H9 (cell line): ENCODE measurements around the gene PGAP6. TPM values are rescaled to one million over a fixed set of nuclear protein-coding genes. Genes with fewer than 3 reads are reported as not detected.

Experiments used
- DNase-seq: peaks from one replicate; pipeline ENCODE4 v3.0.0-alpha.2; 2017
- H2AFZ ChIP-seq: one replicate; pipeline ENCODE4 v1.6.1; 2013; ENCODE audit warnings: mild to moderate bottlenecking, low read length, control low read depth, moderate library complexity
- H2AK5ac ChIP-seq: 2 replicates; pipeline ENCODE4 v1.6.1; 2013; ENCODE audit warnings: low read length, control low read depth, mixed read lengths; ENCODE audit not compliant: insufficient read length
- H2BK120ac ChIP-seq: one replicate; pipeline ENCODE4 v1.6.1; 2013; ENCODE audit warnings: low read depth, mild to moderate bottlenecking, low read length, control low read depth, inconsistent platforms; ENCODE audit not compliant: poor library complexity, severe bottlenecking
- H2BK12ac ChIP-seq: 2 replicates; pipeline ENCODE4 v1.6.1; 2013; ENCODE audit warnings: low read length, control low read depth, mixed read lengths, low read depth; ENCODE audit not compliant: insufficient read length
- H2BK15ac ChIP-seq: 2 replicates; pipeline ENCODE4 v1.6.1; 2013; ENCODE audit warnings: low read depth, low read length, control low read depth
- H2BK20ac ChIP-seq: one replicate; pipeline ENCODE4 v1.6.1; 2013; ENCODE audit warnings: low read depth, mild to moderate bottlenecking, low read length, control low read depth, inconsistent platforms; ENCODE audit not compliant: poor library complexity, severe bottlenecking
- H2BK5ac ChIP-seq: 2 replicates; pipeline ENCODE4 v1.6.1; 2013; ENCODE audit warnings: low read length, control low read depth, mixed read lengths; ENCODE audit not compliant: insufficient read length
- H3K14ac ChIP-seq: 2 replicates; pipeline ENCODE4 v1.6.1; 2013; ENCODE audit warnings: low read length, control low read depth; ENCODE audit not compliant: insufficient read depth
- H3K18ac ChIP-seq: 2 replicates; pipeline ENCODE4 v1.6.1; 2013; ENCODE audit warnings: low read depth, mild to moderate bottlenecking, mixed read lengths, low read length, control low read depth; ENCODE audit not compliant: insufficient read length
- H3K23ac ChIP-seq: 2 replicates; pipeline ENCODE4 v1.6.1; 2013; ENCODE audit warnings: low read length, control low read depth, mixed read lengths, low read depth; ENCODE audit not compliant: insufficient read length
- H3K23me2 ChIP-seq: 2 replicates; pipeline ENCODE4 v1.6.1; 2013; ENCODE audit warnings: low read depth, mild to moderate bottlenecking, mixed read lengths, low read length, control low read depth; ENCODE audit not compliant: insufficient read length, poor library complexity, severe bottlenecking
- H3K27ac ChIP-seq: 2 replicates; pipeline ENCODE4 v1.5.1; 2013; ENCODE audit warnings: low read length, control low read depth, mixed read lengths, low read depth; ENCODE audit not compliant: insufficient read length
- H3K27me3 ChIP-seq: 2 replicates; pipeline ENCODE4 v1.6.1; 2013; ENCODE audit warnings: low read length, control low read depth, inconsistent platforms; ENCODE audit not compliant: insufficient read depth
- H3K4ac ChIP-seq: 2 replicates; pipeline ENCODE4 v1.6.1; 2013; ENCODE audit warnings: low read depth, mild to moderate bottlenecking, control low read depth, inconsistent platforms, low read length, moderate library complexity
- H3K4me1 ChIP-seq: 2 replicates; pipeline ENCODE4 v1.6.1; 2013; ENCODE audit warnings: low read length, control low read depth, inconsistent platforms; ENCODE audit not compliant: insufficient read depth
- H3K4me2 ChIP-seq: 2 replicates; pipeline ENCODE4 v1.6.1; 2013; ENCODE audit warnings: low read length, control low read depth, mixed read lengths; ENCODE audit not compliant: insufficient read length, insufficient read depth
- H3K56ac ChIP-seq: 2 replicates; pipeline ENCODE4 v1.6.1; 2013; ENCODE audit warnings: low read depth, mild to moderate bottlenecking, mixed read lengths, low read length, control low read depth; ENCODE audit not compliant: insufficient read length
- H3K79me1 ChIP-seq: 2 replicates; pipeline ENCODE4 v1.6.1; 2013; ENCODE audit warnings: low read depth, mild to moderate bottlenecking, moderate library complexity, low read length, control low read depth, inconsistent platforms; ENCODE audit not compliant: insufficient read depth, poor library complexity, severe bottlenecking
- H3K79me2 ChIP-seq: 2 replicates; pipeline ENCODE4 v1.6.1; 2013; ENCODE audit warnings: low read length, control low read depth, inconsistent platforms; ENCODE audit not compliant: insufficient read depth
- H3K9ac ChIP-seq: 2 replicates; pipeline ENCODE4 v1.6.1; 2013; ENCODE audit warnings: low read length, control low read depth, mixed read lengths; ENCODE audit not compliant: insufficient read length; ENCODE audit errors: extremely low read depth
- H3K9me3 ChIP-seq: one replicate; pipeline ENCODE4 v1.6.1; 2013; ENCODE audit warnings: low read depth, low read length, inconsistent platforms; ENCODE audit not compliant: control insufficient read depth
- H3T11ph ChIP-seq: one replicate; pipeline ENCODE4 v1.6.1; 2013; ENCODE audit warnings: mild to moderate bottlenecking, low read length, control low read depth, inconsistent platforms
- H4K20me1 ChIP-seq: one replicate; pipeline ENCODE4 v1.6.1; 2013; ENCODE audit not compliant: control insufficient read depth, insufficient read length, insufficient read depth
- H4K5ac ChIP-seq: 2 replicates; pipeline ENCODE4 v1.6.1; 2013; ENCODE audit warnings: low read depth, mild to moderate bottlenecking, mixed read lengths, low read length, control low read depth; ENCODE audit not compliant: insufficient read length
- H4K8ac ChIP-seq: replicated peaks from 2 replicates; pipeline ENCODE4 v1.6.1; 2013; ENCODE audit warnings: low read length, control low read depth, mixed read lengths, low read depth; ENCODE audit not compliant: insufficient read length
- H4K91ac ChIP-seq: 2 replicates; pipeline ENCODE4 v1.6.1; 2013; ENCODE audit warnings: low read depth, mild to moderate bottlenecking, moderate library complexity, mixed read lengths, low read length, control low read depth; ENCODE audit not compliant: insufficient read length
- H3K27ac Mint-ChIP-seq, 3 experiments: 2 replicates in 2 of 3; 3 replicates in 1 of 3; pipeline ENCODE4 v1.8.0; 2020 to 2021; ENCODE audit warnings: mixed read lengths in 3 of 3, mild to moderate bottlenecking in 1 of 3, moderate library complexity in 1 of 3
- H3K27me3 Mint-ChIP-seq: 2 replicates; pipeline ENCODE4 v1.8.0; 2021; ENCODE audit warnings: low read depth, mild to moderate bottlenecking, moderate library complexity, mixed read lengths
- H3K36me3 Mint-ChIP-seq, 3 experiments: 2 replicates in 2 of 3; 3 replicates in 1 of 3; pipeline ENCODE4 v1.8.0; 2020 to 2021; ENCODE audit warnings: low read depth in 3 of 3, mixed read lengths in 3 of 3; ENCODE audit not compliant: insufficient read depth in 1 of 3
- H3K4me1 Mint-ChIP-seq, 2 experiments: 2 replicates each; pipeline ENCODE4 v1.8.0; 2020; ENCODE audit warnings: mixed read lengths in 2 of 2
- H3K4me3 Mint-ChIP-seq, 2 experiments: 2 replicates in 1 of 2; 3 replicates in 1 of 2; pipeline ENCODE4 v1.8.0; 2020 to 2021; ENCODE audit warnings: mild to moderate bottlenecking in 2 of 2, mixed read lengths in 2 of 2, moderate library complexity in 1 of 2
- H3K9me3 Mint-ChIP-seq, 2 experiments: 2 replicates in 1 of 2; 3 replicates in 1 of 2; pipeline ENCODE4 v1.8.0; 2020; ENCODE audit warnings: mild to moderate bottlenecking in 2 of 2, mixed read lengths in 2 of 2, moderate library complexity in 1 of 2
- WGBS: extraction: QIAGEN DNeasy Blood & Tissue Kit; methylation state at CpG from one replicate; pipeline ENCODE4 v1.1.7; 2013; ENCODE audit warnings: missing lambda C conversion rate, low lambda C conversion rate, mixed read lengths; ENCODE audit not compliant: insufficient read length; ENCODE audit errors: extremely low coverage; 5-methylcytosine and 5-hydroxymethylcytosine counted together
- total RNA-seq: library from RNA; stranded (reverse); gene quantifications from 2 replicates; pipeline ENCODE4 v1.2.1, GENCODE V29; 2021
- TF ChIP-seq, protein P1 (sequence below): fragments of 200-600 bp; sonication (generic); conservative IDR thresholded peaks from 3 replicates; pipeline ENCODE4 v1.8.0; 2021; ENCODE audit warnings: antibody characterized with exemption, mild to moderate bottlenecking

The PGAP6 gene
- total RNA-seq, 1 experiment from 2014 or later, result 111 TPM

- Histone ChIP-seq H3K23me2 (no peaks in the 10 kb centered on the region), H3T11ph (no peak overlapping the region), H3K56ac (no peak overlapping the region), H3K79me1 (no peaks in the 10 kb centered on the region), H4K5ac (no peak overlapping the region), H2BK20ac (no peak overlapping the region), H3K18ac (no peak overlapping the region), H3K4ac (no peak overlapping the region), H3K23ac (no peak overlapping the region), H3K14ac (no peak overlapping the region), H4K91ac (no peak overlapping the region), H3K79me2 (no peaks in the 10 kb centered on the region), H2BK15ac (no peak overlapping the region), H2BK5ac (no peak overlapping the region), H2BK12ac (no peak overlapping the region), H3K4me1 (peaks cover 2% of the 10 kb centered on the region; the same call in 1 of the 2 replicates), H2BK120ac (no peak overlapping the region), H2AK5ac (no peak overlapping the region), H3K27me3 (no peaks in the 10 kb centered on the region), H4K20me1 (peaks cover 2% of the 10 kb centered on the region), H2AFZ (no peak overlapping the region), H3K27ac (no peak overlapping the region), H3K9me3 (no peaks in the 10 kb centered on the region), H3K4me2 (no peak overlapping the region), H4K8ac (no peak overlapping the region), H3K9ac (no peak overlapping the region)
- WGBS, result no CpG with 5 or more reads among the region's 22 CpGs
- Mint-ChIP-seq H3K36me3 (peaks cover 15 to 23% (median 22%) of the 10 kb centered on the region in 3 experiments), H3K27ac (peak overlapping the region in 2 of 3 experiments; percentile 31 to 32; a peak in 1 of 7 replicates), H3K9me3 (peaks cover 0 to 2% of the 10 kb centered on the region in 2 experiments; a peak in 2 of 5 replicates), H3K4me3 (no peak overlapping the region; a peak in 1 of 5 replicates), H3K4me1 (peaks cover 22 to 24% of the 10 kb centered on the region in 2 experiments), H3K27me3 (no peaks in the 10 kb centered on the region)
- no peak for DNase-seq
- TF ChIP-seq, protein P1, sequence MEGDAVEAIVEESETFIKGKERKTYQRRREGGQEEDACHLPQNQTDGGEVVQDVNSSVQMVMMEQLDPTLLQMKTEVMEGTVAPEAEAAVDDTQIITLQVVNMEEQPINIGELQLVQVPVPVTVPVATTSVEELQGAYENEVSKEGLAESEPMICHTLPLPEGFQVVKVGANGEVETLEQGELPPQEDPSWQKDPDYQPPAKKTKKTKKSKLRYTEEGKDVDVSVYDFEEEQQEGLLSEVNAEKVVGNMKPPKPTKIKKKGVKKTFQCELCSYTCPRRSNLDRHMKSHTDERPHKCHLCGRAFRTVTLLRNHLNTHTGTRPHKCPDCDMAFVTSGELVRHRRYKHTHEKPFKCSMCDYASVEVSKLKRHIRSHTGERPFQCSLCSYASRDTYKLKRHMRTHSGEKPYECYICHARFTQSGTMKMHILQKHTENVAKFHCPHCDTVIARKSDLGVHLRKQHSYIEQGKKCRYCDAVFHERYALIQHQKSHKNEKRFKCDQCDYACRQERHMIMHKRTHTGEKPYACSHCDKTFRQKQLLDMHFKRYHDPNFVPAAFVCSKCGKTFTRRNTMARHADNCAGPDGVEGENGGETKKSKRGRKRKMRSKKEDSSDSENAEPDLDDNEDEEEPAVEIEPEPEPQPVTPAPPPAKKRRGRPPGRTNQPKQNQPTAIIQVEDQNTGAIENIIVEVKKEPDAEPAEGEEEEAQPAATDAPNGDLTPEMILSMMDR, result no peak
Measured at GRCh38 chr16:399340-400019, 17.7 kb upstream of the PGAP6 start.
